GM10266 (cell line): Measurements from ENCODE around the gene HSPA13.
"Not testable (repeated sequence)": the region's sequence is repeated elsewhere in the genome, so short reads cannot be mapped to it uniquely, and the experiment has no call there.

Source experiments
- DNase-seq: peaks from one replicate; pipeline ENCODE4 v3.0.0; 2012; ENCODE audit errors: extremely low spot score
- CTCF ChIP-seq: IDR thresholded peaks from 2 replicates; pipeline ENCODE4 v1.5.1; 2012; ENCODE audit warnings: mild to moderate bottlenecking, low read depth; ENCODE audit not compliant: control insufficient read depth, insufficient read depth; ENCODE audit errors: missing control alignments

HSPA13 gene

GRCh38 chr21:14358775-14359174 lies 24.2 kb downstream of the HSPA13 start:
- DNase-seq, result no peak
- TF ChIP-seq CTCF, result no peak

GRCh38 chr21:14356746-14357145 lies 26.2 kb downstream of the HSPA13 start:
- TF ChIP-seq CTCF, result no peak
- no peak for DNase-seq

DNA sequence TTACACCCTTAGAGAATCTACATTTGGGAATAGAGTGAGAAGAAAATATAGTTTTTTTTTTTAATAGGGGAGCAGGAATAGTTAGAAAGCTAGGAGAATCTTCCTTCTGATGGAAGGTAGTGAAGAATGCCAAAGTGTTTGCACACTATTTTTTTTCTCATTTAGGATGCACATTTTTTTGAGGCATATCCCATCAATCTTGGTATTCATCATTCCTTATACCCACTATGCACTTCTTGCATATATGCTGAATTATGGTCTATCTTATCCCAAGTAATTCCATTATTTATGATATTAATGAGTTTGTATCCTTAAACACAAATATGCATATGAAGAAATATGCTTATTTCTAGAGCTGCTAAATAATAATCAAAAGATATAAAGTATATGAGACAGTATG lies 28.4 kb downstream of the HSPA13 start:
- no peak for TF ChIP-seq CTCF
- no peak for DNase-seq

DNA sequence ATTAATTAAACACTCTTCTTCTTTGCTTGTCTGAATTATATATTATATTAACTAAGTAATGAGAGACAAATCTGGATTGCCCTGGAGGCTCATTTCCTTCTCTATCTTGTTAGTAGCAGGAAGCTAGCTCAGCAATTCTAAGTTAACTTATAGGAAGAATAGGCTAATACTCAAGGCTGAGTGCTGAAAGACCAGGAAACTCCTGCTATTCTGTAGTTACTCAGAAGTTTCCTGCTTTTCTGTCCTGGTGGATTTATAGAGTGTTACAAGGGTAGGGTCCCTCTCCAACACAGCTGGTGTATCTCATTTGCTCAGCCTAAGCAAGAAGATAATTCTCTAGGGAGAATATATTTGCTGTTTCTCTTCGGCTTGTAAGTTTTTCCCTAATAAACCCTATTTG lies 29.2 kb downstream of the HSPA13 start:
- no peak for TF ChIP-seq CTCF
- no peak for DNase-seq

DNA sequence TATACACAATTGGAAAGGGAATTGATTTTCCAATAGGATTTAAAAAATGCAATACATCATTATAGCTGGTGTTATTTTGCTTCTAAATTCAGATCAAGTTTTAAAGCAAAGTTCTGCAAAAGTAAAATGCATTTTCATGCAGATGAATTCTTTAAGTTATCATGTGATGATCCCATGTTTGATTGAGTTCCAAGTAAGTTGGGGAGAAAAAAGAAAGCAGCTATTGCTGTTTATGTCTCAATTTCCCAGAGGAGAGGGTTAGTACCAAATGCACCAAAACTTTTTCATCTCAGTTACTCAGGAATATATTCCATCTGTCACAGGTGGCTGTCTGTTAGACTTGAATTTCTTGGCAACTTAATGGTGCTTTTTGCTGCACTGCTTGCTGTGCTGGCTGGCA lies 29.7 kb downstream of the HSPA13 start:
- TF ChIP-seq CTCF, result no peak
- DNase-seq, result no peak

- DNase-seq, result not testable (repeated sequence)
Measured at GRCh38 chr21:14327346-14327745, 55.6 kb downstream of the HSPA13 start.

GRCh38 chr21:14325595-14325994 lies 57.4 kb downstream of the HSPA13 start:
- TF ChIP-seq CTCF, result no peak
- DNase-seq, result no peak
